HG02884 (cell line): Measurements from ENCODE around the gene PHLDA1.

Experiments
- ATAC-seq: cut with Tn5 transposase; IDR thresholded peaks from one replicate; pipeline ENCODE4 v1.9.1; 2021; ENCODE audit warnings: mild to moderate bottlenecking, moderate library complexity; ENCODE audit not compliant: unreplicated experiment

PHLDA1 gene

DNA sequence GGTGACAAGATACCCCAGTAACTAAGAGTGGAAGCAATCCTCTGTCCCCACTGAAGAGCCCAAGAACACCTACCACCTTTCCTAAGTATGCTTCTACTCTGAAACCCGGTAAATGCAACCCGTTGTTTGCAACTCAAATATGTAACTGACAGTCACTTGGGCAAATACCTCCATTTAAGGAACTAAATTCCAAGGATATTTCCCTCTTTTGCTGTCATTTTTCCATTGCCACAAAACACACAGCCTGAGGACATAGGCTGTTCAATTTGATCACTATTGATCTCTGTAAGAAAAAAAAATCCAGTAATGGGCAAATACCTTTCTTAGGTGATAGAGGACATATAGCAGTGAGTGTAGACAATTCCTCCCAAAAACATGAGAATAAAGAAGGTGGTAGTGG, 6.6 kb upstream of the PHLDA1 start:
- ATAC-seq, result no peak

DNA sequence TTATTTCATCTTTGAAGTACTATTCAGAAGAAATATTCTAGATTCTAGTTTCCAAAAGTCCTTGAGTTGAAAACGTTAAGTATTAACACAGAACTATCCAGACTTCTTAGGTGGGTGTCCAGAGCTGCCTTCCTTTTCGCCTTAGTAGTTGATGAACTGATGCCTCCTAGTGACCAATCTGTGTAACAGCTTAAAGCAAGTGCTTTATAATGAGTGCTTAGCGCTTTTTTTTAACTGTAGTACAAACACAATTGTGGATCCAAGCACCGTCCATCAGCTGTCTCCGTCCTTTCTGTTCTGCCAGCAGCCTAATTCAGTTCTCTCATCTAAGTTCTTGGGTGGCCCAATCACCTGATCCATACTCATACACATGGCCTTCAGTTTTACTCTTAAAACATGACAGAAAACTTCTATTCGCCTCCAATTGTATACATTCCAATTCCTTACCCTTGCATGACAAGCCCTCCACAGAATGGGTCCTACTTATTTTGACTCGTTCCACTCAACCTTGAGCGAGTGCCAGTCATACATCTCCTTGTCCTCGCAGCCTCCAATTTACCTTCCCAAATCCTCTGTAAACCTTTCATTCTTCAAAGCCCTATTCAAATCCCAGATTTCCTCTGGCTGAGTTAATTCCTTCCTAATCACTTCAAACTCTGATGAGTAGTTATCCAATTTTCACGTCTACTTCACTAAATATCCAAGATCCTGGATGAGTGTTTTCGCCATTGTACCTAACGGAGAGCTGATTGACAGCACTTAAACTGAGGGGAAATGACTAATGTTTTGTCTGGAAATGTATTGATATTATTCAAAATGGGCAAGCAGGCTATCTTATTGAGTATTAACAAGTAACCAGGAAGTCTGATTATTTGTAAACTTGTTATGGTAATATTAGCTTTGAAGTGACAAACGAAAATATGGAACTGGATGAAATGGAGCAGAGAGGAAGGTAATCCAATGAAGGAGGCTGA, 5.8 kb upstream of the PHLDA1 start:
- peak; percentile 57 for ATAC-seq

DNA sequence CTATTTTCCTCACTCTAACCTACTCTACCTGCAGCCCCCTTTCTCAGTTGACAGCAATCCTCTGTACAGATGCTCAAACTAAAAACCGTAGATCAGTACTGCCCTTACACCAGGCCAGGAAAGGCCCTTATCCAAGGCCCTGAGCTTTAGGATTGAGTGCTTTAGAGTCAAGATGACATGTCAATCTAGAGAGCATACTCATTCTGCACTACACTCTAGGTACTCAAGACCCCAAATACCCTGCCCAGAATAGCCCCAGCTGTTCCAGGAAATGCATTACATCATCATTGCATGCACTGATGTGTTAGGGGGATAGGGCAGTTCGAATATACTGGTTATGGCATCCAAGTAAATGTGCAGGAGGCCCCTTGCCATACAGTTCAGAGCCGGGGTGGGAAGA, 3.5 kb upstream of the PHLDA1 start:
- ATAC-seq, result no peak

DNA sequence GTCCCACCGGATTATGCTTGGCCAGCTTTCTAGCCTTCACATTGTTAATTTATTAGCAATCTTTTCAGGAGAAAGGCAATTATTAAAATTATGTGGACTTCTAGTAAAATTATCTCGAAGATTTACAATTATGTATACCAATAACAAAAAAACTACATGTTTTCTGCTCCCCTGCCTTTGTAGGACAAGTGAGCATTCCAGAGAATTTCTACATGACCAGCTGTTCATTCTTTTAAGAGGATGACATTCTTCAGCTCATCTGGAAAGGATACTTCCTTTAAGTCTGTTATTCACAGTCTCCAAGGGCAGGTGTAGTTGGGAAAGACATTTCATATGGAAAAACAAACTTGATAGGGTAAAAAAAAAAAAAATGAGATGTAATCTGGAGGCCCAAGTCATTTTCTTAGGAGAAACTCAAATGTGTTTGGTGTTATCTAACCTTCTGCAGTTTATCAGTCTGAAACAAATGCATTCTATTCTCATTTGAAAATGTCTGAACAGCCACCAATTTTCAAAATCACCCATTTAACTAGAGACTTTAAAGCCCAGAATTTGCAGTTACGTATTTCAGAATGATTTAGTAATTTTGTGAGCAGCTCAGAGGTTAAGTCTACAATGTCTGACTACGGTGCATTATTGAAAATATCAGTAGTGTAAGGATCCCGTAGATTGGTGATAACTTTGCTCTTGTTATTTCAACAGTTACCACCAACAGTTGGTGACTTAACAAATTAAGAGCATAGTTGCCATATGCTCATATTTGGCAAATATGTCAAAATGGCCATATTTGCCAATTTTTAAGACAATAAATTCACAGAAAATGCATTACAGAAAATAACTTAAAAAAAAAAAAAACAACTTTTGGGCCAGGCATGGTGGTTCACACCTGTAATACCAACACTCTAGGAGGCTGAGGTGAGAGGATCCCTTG, 1.8 kb upstream of the PHLDA1 start:
- ATAC-seq, result no peak

DNA sequence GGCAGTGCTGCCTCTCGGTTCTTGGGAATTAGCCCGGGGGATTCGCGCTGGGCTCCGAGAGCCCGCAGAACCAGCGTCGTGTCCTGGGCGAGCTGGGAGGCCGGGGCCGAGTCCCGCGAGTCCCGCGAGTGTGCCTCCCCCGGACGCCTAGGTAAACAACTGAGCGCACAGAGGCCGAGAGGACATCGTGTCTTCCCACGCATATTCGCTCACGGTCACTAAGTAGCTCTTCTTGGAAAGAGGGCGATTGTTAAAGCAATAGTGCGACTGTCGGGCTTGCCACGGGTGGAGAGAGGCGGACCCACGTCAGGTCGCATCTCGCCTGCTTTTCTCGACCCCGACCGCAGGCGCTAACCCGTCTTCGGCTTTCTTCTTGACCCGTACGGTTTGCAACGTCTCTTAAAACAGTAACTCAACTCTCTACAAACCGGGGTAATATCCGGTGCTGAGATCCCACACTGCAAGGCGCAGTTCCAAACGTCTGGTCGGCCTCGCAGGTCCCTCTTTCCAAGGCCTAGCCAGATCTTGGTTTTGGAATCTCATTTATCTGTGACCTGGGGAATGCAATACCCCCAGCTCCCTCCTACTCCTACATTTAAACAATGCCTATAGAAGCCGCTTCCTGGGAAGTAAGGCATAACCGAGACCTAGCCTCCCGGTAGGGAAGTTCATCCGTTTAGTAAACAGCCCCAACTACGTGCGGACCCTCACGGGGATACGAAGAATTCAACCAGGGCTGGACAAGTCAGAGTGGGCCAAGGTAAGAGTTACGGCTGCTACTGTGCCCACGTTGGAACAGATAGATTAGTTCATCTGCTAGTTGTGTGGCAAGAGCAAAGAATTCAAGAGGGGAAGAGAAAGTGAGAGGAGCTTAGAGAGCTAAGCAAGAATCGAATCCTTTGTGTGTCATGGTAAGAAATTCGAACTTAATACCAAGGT, 736 bp upstream of the PHLDA1 start:
- peak; percentile 28 for ATAC-seq

DNA sequence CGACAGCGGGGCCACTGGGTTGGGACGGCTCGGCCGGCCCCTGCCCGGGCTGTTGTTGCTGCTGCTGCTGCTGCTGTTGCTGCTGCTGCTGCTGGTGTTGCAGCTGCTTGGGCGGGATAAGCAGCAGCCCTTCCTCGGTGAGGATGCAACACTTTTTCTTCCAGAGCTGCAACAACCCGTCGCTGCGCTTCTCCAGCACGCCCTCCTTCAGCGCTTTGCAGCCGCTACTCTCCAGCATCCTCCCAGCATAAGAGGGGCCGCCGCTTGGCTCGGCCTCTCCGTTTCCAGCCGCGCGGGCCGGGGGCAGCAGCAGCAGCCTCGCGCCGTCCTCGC, 529 bp downstream of the PHLDA1 start:
- ATAC-seq, result no peak

DNA sequence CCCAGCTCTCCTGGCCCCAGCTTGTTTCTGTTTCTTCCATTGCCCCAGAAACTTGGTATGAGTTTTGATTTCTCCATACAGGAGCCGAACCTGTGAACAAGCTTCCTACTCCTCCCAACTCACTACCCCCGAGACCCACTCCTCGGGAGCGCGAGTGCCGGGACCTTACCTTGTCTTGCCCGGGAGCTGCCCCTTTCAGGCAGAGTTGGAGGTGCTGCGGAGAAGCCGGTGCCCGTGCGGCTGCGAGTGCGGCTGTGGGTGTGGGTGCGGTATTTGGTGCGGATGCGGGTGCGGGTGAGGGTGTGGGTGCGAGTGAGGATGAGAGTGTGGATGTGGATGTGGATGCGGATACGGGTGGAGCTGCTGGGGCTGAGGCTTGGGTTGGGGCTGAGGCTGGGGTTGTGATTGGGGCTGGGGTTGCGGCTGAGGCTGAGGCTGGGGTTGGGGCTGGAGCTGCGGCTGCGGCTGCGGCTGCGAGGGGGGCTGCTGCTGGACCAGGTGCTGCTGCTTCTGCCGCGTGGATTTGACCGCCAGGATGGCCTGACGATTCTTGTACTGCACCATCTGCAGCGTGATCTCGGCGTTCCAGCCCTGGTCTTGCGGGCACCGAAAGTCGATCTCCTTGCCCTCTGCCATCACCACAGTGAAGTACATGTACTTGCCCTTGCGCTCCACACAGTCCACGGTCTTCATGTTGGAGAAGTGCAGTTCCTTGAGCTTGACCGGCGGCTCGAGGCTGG, 1.1 kb downstream of the PHLDA1 start:
- ATAC-seq, result no peak

DNA sequence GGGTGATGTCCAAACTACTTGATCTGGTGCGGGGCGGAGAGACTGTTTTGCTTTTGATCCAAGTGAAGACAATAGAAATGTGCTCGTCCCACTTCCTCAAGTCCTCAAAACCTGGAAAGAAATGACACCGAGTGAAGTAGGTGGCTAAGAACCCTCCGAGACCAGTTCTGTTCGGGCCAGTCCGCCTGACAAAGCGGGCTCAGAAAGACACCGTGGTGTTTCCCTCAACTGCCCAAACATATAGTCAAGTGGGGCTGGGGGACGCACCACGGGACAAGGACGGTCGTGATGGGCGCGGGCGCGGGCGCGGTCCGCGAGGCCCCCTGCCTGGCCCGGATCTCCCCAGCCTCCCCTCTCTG, 1.6 kb downstream of the PHLDA1 start:
- ATAC-seq, result no peak

DNA sequence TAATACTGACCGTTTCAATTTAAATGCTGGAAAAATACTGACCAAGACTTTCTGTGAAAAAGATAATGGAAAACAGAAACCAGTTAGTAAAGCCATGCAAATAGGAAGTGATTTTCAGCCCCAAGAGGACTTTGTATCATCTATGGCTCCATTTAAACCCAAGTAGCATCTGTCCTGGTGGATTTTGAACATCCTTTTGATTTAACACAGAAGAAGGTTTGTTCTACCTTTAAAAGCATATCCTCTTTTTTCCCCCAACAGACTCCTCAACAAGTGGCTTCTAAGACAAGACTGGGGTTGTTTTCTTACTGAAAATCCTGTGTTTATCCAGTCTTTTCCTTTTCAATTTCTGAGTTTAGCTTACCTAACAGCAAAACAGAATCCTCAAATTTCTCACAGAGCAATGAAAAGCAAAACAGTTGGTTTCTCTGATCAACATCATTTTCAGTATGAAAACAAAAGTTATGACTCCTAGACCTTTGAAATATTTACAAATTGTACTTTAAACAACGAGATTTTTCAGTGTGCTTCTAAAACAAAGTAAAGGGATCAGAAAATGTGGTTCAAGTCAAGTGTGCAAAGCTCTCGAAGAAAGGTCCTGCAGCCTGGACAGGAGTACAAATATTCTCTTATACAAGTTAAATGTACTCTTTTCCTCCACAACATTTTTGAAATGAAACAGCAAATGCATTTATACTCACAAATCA, 2.9 kb downstream of the PHLDA1 start:
- no peak for ATAC-seq

DNA sequence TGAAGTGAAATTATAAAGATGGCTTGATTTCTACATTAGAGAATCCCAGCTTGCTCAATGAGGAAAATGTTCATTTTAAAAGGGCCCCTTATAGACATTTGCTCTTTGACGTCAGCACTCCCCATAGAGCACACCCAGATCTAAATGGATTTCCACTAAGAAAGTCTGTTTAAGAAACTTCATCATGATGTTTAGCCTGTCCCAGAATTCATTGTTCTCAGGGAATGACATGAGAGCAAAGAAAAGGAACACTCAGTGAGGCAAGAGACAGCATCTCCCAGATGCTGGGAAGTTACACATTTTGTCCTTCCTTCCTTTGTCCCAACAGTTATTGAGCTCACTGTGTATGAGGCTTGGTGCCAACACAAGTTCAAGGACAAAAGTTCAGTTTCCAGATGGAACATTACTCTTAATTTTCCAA, 4.9 kb downstream of the PHLDA1 start:
- ATAC-seq, result no peak

DNA sequence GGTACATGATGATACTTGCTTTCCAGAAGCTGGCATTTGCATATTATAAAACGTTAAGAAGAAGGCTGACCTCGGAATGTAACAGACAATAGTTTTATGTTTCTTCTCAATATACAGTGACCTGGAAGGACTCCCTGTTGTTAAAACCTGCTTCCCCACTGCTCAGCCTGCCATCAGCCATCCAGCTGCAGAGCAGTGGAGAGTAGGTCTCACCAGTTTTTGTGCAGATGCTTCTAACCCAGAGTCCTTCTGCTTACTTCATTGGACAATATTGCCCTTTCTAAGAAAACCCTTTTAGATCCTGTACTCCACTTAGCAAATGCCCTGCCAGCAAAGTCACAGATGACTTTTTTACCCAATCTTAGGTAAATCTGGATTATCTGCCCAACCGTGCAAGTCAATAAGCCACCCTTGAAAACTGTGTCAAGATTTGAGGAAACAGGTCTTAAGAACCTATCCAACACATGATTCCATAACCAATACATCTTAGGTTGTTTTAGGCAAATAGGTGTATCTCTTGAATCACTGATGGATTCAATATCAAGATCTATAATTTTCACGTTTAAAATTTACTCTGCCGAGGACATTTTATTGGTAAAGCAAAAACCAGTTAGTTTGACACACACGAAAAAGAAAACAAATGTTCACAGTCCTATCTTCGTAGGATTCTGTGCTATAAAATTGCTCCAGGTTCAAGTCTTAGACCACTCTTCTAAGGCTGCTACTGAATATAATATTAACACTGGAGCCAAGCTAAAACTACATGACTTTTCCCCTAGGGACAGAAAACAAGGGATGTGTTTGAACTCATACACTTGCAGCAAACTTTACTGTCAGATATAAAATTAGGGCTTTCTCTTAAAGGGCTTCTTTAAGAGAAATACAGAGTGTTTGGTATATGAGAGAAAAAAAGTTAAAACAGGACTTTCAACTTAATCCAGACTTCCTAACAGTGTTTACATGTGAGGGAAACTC, 5.7 kb downstream of the PHLDA1 start:
- ATAC-seq, result no peak

DNA sequence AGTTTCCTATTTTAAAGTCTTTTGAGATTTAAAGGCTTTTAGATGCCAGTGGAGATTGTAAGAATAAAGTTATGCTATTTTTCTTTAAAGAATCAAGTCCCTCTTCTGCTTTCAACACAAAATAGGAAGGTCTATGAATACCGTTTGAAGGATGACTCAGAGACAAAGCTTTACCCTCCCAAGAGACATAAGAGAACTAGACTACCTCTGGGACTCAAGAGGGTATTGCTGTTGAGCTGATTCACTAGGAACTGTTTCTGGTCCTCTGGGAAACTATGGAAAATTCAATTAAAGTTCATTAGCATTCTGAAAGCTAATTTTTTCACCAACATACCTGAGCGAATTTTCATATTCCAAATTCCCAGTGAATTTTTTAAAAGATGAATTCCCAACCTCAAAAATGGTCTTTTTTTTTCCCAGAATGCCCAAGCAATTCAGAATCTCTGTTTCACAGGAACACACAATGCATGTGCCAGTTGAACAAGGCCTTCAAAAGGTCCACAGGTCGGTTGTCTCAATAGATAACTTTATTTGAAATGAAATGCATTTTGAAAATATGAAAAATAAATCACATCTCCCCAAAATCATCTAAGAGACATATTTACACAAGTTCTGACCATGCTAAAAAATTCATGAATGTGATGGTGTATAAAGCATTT, 6.5 kb downstream of the PHLDA1 start:
- ATAC-seq, result no peak

DNA sequence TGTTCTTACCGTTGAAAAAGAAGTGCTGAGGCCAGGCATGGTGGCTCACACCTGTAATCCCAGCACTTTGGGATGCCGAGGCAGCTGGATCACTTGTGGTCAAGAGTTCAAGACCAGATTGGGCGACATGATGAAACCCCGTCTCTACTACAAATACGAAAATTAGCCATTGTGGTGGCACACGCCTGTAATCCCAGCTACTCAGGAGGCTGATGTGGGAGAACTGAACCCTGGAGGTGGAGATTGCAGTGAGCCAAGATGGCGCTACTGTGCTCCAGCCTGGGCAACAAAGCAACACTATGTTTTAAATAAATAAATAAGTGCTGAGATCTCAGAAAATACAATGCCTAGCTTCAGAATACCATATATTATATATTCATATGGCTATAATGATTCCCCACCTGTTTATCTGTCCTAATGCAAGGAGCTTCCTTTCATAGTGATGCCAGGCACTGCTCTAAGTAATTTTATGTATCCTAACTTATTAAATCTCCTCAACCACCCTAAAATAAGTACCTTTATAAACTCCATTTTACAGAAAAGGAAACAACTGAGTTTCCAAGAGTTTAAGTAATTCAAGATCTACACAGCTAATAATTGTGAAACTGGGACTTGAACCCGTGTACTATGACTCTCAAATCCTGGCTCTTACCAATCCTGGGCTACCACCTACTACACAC, 7.3 kb downstream of the PHLDA1 start:
- no peak for ATAC-seq

DNA sequence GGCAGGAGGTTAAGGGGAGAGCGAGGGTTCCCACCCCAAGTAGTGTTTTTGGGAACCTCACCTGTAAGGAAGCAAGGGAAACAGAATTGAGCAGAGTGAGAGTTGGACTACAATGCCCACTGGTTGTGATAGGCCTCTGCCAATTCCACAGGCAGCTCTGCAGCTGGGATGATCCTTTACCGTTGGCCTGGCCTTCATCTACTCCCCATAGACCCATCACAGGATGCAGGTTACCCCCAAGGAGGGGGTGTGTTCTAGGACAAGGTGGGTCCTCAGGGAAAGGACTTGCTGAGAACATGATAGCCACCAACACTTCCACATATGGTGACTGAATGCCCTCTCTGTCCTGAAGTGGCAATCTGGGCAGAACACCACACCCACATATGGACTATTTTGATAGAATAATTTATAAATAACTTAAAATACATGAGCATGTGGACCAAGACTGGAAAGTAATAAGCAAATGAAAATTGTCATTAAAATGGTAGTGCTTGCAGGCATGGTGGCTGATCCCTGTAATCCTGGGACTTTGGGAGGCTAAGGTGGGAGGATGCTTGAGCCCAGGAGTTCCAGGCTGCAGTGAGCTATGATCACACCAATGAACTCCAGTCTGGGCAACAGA, 8.4 kb downstream of the PHLDA1 start:
- no peak for ATAC-seq

DNA sequence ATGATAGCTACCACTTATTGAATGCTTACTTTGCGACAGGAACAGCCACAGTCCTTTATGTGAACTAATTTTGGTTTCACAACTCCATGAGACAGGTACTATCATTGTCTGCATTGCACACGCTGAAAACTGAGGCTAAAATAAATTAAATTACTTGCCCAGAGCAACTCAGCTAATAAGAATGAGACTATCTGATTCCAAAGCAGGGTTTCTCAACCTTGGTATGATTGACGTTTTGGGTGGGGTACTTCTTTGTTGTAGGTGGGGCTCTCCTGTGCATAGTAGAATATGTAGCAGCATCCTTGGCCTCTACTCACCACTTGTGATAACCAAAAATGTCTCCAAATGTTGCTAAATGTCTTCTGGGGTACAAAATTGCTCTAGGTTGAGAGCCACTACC, 9.1 kb downstream of the PHLDA1 start:
- no peak for ATAC-seq

DNA sequence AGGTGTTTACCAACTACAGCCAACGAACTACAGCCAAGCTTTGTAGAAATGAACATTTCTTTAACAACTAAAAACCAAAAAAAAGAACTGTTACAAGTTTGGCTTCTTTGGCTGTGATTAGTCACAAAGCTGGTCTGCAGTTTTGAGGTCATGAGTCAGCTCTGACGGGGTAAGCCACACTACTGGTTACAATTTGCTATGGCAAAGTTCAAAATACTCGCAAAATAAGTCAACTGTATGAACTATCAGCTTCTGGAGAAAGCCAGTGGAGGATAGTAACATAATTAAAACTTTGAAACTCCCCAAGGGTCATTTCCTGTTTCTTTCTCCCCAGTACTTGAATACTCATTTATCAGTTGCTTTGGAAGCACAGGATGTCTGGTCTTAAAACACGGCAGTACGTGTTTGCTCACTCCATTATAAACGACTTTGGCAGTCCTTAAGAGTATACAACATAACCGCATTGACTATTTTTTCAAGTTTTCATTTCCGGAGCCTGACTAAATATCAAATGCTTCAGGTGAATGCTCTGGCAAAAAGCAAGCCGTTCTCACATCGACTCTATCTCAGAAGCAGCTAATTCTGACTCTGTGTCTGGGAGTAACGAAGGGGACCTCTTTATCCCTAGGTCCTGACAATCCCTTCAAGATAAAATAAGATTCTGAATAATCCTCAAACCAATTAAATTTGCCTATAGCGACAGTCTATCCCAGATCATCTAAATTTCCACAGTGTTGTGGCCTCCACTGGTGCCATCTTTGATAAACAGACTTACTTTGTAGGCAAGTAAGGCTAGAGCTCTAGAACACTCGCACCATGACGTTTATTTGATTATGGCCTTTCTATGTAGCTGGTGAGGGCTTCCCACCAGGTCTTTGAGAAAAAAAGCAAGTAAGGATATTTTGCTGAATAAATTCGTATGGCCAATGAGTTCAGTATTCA, 10.6 kb downstream of the PHLDA1 start:
- ATAC-seq, result peak; percentile 41
